Stimulated activated CD4-positive, alpha-beta T cell treated with anti-CD3 and anti-CD28 coated beads, Interleukin-1b, Interleukin-23, amount 100 ng/mL, for 1 hour (primary cell): ENCODE measurements around the gene CDH10.

Experiments used
- DNase-seq, 2 donors: peaks; one replicate each; pipeline ENCODE4 v3.0.0-alpha.2; 2020; ENCODE audit warnings: low read depth in 2 of 2

The CDH10 gene

GRCh38 chr5:24644761-24645160 is at the start of gene CDH10:
TSS of gene CDH10 (minus strand) at chr5:24644978. CDS start at chr5:24593490, 51,488 bp downstream.
- DNase-seq, result no peak

- DNase-seq, result no peak
These were observed 48.8 kb upstream of the CDH10 start for GRCh38 chr5:24693609-24694008.

DNA sequence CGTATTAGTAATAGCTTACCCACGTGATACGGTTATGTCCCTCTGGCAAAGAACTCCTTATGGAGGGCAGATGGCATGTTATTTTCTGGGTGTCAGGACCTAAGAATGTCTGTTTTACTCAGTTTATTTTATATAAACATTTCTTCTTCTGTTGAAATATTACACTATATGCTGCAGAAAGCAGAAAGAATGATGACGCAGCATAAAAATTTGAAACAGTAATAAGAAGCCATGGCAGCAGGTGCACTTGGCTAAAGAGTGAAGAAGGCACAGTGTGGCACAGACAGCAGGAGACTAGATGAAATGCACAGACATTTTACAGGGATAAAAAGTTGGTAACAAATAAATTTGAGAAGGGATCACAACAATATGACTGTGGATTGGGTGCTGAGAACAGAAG is 46.3 kb upstream of the CDH10 start:
- DNase-seq, result no peak

DNA sequence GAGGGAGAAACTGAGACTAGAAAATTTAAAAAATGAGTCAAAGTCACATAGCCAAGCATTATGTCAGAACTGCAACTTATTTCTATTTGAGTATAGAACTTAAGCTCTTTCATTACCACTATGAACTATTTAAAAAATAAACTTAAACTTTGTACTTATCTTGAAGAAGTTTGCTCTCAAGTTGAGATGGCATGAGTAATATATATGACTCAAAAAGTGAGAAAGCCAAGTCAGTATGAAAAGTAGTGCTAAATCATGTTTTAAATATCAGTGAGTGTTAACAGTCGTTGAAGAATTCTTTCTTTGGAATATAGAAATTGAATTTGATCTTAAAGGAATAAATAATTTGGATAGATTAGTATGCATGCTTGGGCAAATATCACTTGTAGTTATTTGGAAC is 36.3 kb upstream of the CDH10 start:
- DNase-seq, result no peak

DNA sequence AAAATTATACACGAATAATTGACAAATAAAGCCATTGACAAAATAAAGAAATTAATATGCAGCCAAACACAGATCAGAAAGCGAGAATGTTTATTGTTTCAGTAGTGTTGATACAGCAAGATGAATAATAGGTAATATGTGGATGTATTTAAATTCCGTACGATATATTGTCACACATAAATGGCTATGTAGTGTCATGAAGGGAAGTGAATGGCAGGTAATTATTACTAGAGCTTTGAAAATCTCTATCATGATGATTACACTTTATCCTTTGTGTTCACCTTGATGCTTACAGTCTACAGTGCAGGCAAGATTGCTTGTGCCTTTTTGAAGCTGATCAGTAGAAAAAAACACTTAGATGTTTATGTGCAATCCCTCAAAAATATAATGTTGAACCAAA is 23.3 kb upstream of the CDH10 start:
- no peak for DNase-seq

- no peak for DNase-seq
These were observed 4.8 kb upstream of the CDH10 start for GRCh38 chr5:24649531-24649930.

DNA sequence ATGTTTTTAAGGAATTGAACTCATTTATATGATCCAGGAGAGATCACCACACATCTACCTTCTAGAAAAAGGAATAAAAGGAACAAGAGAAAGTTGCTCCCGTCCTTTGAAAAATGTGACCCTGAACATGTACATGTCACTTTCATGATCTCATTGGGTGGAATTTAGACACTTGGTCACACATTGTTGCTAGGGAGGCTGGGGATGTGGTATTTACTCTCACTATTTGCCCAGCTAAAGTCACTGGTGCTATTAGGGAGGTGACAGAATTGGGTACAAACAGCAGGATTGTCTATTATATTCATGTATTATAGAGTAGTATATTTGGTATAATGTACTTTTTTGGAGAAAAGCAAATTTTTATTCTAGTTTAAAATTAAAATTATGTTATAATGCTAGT is 2.1 kb upstream of the CDH10 start:
- no peak for DNase-seq

- no peak for DNase-seq
These were observed 705 bp upstream of the CDH10 start for GRCh38 chr5:24645483-24645882.

- no peak for DNase-seq
These were observed 898 bp downstream of the CDH10 start for GRCh38 chr5:24643880-24644279.

DNA sequence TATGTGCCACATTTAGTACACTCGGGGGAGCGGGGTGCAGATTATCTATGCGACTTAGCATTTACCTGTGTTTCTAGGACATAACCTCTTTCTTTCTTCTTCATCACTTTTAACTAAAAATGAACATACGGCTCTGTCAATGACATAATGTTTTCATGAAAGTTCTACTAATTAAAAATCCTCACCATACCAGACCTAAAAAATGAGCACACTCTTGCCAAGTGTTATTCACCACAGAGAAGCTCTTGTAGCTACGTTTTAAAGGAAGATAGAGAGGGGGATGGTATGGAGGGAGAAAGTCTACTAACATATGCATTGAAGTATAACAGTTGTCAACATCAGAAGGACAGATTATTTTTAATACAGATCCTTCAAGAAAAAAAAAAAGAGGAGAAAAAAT is 1.6 kb downstream of the CDH10 start:
- DNase-seq, result no peak

- no peak for DNase-seq
These were observed 2.8 kb downstream of the CDH10 start for GRCh38 chr5:24642022-24642421.

- no peak for DNase-seq
These were observed 9.6 kb downstream of the CDH10 start for GRCh38 chr5:24635209-24635608.

DNA sequence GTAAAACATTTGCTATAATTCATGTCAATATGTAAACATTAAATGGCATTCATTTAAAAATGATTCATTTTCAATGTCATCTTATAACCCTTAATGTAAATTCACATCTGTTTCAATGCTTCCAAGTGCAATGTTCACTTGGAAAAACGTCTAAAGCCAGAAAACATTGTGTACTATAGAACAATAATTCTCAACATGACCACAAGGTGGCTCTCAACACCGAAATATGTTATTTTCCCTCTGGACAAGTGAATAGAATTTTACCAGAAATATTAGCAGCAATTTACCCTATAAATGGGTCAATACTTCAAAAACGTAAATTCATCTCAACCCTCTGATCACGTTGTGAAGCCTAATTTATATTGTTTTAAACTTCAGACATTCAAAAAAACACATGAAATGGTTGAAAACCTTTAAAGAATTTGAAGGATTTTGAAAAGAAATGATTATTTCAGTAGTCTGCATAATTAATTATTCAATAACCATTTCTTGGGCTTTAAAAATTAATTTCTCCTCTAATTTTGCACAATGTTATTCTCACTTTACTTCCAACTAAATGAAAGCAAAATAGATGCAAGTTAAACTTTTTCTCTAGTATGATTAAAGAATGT is 11.0 kb downstream of the CDH10 start:
- no peak for DNase-seq

DNA sequence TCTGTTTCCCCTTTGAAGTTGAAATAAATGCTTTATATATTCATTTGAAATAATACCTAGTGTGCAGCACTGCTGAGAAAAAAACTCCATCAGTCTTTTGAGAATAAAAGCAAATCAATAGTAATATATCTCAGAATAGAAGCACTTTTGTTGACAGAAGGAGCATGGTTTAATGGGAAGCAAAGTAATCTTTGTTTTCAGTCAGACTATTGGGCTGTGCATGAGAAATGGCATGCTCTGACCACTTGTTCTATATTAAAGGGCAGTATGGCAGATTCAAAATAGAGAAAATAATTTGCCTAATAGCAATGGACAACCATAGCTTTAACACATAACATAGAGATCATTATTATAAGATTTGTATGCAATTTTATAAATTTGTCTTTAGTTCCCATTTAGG is 12.4 kb downstream of the CDH10 start:
- DNase-seq, result no peak

DNA sequence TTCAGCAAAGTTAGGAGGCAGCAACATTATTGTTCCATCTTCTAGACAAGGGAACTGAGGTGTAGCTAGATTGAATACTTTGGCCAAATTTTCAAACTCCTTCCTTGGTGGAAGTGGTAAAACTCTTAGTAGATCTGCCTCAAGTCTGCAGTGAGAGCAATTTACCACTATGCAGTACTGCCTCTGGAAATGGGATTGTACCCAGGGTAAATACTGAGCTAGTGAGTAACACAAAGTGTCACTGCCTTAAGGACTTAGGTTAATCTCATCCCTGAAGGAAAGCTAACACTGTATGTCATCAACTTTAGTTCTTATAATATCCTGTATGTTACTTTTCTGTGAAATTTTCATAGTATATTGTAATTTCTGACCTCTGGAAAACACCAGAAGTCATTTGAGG is 13.9 kb downstream of the CDH10 start:
- DNase-seq, result no peak

- no peak for DNase-seq
These were observed 15.0 kb downstream of the CDH10 start for GRCh38 chr5:24629798-24630197.

- DNase-seq, result no peak
These were observed 19.9 kb downstream of the CDH10 start for GRCh38 chr5:24624872-24625271.

- no peak for DNase-seq
These were observed 21.2 kb downstream of the CDH10 start for GRCh38 chr5:24623624-24624023.

DNA sequence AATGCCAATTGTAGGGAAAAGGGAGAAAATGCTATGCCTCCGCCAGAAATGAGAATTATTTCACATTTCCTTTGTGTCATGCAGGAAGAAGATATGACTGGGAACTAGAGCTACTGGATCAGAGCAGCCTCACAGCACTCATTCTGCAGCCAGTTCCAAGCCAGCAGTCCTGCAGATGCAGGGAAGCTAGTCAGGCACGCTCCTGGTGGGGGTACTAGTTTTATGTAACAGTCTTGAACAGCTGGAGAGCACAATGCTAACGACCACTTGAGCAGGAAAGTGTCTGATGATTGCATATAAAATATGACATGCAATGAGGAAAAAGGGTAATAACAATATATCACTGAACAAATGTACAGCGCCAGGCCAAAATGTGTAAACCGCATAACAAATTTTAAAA is 21.7 kb downstream of the CDH10 start:
- no peak for DNase-seq

DNA sequence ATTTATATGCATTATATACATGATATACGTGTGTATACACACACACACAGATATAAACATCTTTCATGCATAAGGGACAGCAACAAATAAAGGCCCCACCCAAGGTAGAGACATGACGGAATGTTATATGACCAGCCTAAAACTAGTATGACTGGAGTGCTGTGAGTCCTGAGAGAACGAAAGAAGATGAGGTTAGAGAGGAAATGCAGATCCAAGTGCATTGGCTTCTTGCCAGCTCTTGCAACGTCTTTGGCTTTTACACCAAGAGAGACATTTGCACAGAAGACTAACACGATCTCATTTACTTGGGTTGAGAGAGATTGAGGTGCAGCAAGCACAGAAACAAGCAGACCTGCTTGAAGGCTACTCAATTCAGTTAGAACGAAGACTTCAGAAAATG is 23.0 kb downstream of the CDH10 start:
- no peak for DNase-seq

DNA sequence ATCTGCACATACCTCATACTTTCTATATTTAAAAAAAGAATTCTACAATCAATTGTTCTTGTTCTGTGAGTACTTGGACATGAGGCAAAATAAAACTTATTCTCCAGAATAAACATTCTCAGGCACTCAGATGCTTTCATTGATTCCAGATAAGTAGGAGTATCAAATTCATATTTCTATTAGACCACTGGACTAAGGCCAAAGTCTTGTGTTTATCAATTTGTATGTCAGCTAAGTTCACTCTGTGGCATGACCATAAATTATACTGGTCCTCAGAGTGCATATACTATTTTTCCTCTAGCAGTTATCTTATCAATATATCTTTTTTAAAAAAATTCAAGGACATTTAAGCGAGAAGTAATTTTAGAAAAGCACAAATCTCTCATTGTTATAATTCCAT is 28.2 kb downstream of the CDH10 start:
- no peak for DNase-seq

DNA sequence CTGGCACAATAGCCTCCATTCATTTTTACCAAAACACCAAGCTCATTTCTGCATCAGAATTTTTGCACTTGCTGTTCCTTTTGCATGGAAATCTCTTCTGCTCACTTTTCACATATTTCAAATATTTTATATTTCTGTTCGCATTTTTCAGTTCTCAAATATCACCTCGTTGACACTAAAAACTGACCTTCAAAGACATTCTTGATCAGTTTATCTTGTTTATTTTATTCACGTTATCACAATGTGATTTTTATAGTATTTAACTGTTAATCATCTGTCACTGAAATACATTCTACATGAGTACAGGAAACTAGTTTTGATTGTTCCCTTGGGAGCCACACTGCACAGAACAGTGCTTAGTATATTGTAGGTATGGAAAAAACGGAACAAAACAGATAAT is 29.6 kb downstream of the CDH10 start:
- no peak for DNase-seq

GRCh38 chr5:24609706-24610105 is 35.1 kb downstream of the CDH10 start:
- no peak for DNase-seq

GRCh38 chr5:24606971-24607370 is 37.8 kb downstream of the CDH10 start:
- no peak for DNase-seq

- DNase-seq, result no peak
These were observed 42.6 kb downstream of the CDH10 start for GRCh38 chr5:24602188-24602587.
